Stromal cell of bone marrow (primary cell): ENCODE measurements around the gene NWD2.
"Not testable (repeated sequence)": the region's sequence is repeated elsewhere in the genome, so short reads cannot be mapped to it uniquely, and the experiment has no call there.

Experiments used
- DNase-seq: peaks from one replicate; pipeline ENCODE4 v3.0.0-alpha.2; 2012; ENCODE audit warnings: low read depth

Gene NWD2

GRCh38 chr4:37244583-37245390, at the start of gene NWD2:
Gene NWD2 (plus strand): TSS chr4:37244743. CDS start chr4:37245068, 325 bp downstream.
- no peak for DNase-seq

- DNase-seq = no peak
Measured at GRCh38 chr4:37197899-37198298, 46.6 kb upstream of the NWD2 start.

- not testable (repeated sequence) for DNase-seq
Measured at GRCh38 chr4:37204740-37205139, 39.8 kb upstream of the NWD2 start.

GRCh38 chr4:37216209-37216608, 28.3 kb upstream of the NWD2 start:
- no peak for DNase-seq

GRCh38 chr4:37219242-37219641, 25.3 kb upstream of the NWD2 start:
- DNase-seq = no peak

- DNase-seq = no peak
Measured at GRCh38 chr4:37219990-37220389, 24.6 kb upstream of the NWD2 start.

GRCh38 chr4:37220685-37221084, 23.9 kb upstream of the NWD2 start:
- DNase-seq = no peak

GRCh38 chr4:37223732-37224131, 20.8 kb upstream of the NWD2 start:
- DNase-seq = no peak

- DNase-seq = no peak
Measured at GRCh38 chr4:37224854-37225253, 19.7 kb upstream of the NWD2 start.

GRCh38 chr4:37225778-37226177, 18.8 kb upstream of the NWD2 start:
- no peak for DNase-seq

- no peak for DNase-seq
Measured at GRCh38 chr4:37232315-37232714, 12.2 kb upstream of the NWD2 start.

GRCh38 chr4:37236165-37236564, 8.4 kb upstream of the NWD2 start:
- no peak for DNase-seq

- DNase-seq = no peak
Measured at GRCh38 chr4:37241647-37242046, 2.9 kb upstream of the NWD2 start.

- no peak for DNase-seq
Measured at GRCh38 chr4:37243051-37243450, 1.5 kb upstream of the NWD2 start.

GRCh38 chr4:37243722-37244582, 591 bp upstream of the NWD2 start:
- no peak for DNase-seq

- DNase-seq = no peak
Measured at GRCh38 chr4:37245391-37245954, 930 bp downstream of the NWD2 start.

- DNase-seq = no peak
Measured at GRCh38 chr4:37246891-37247290, 2.3 kb downstream of the NWD2 start.

GRCh38 chr4:37258221-37258620, 13.7 kb downstream of the NWD2 start:
- no peak for DNase-seq

GRCh38 chr4:37268319-37268718, 23.8 kb downstream of the NWD2 start:
- DNase-seq = no peak

- no peak for DNase-seq
Measured at GRCh38 chr4:37279121-37279520, 34.6 kb downstream of the NWD2 start.

GRCh38 chr4:37279894-37280592, 35.5 kb downstream of the NWD2 start:
- no peak for DNase-seq

GRCh38 chr4:37299468-37299867, 54.9 kb downstream of the NWD2 start:
- DNase-seq = no peak
